Panc1 (cell line): ENCODE measurements around the gene PCGF3. TPM values are rescaled to one million over a fixed set of nuclear protein-coding genes. Genes with fewer than 3 reads are reported as not detected.
A peak's percentile ranks its signal among the peaks of the same experiment; 100 is the strongest.

Source experiments
- ATAC-seq: fragments of 200-7000 bp; cut with Tn5 transposase; 2 replicates; pipeline ENCODE4 v1.9.1; 2020; ENCODE audit warnings: mild to moderate bottlenecking, moderate library complexity
- BruUV-seq: library from RNA; stranded (reverse); fragments of 400-500 nt; replicated peaks from 2 replicates; lab custom pipeline; 2021; lab: Mats Ljungman, UMichigan
- CTCF ChIA-PET: fragments of 300-600 bp; sonication (Branson Sonifier 250); formaldehyde crosslinking; loops from one replicate; lab custom pipeline; 2022; ENCODE audit warnings: antibody characterized with exemption; lab: Charles Lee
- POLR2A ChIA-PET: fragments of 300-600 bp; sonication (Branson Sonifier 250); formaldehyde crosslinking; loops from one replicate; lab custom pipeline; 2022; ENCODE audit warnings: antibody characterized with exemption; lab: Charles Lee
- DNase-seq: peaks from one replicate; pipeline ENCODE4 v3.0.0-alpha.2; 2010; ENCODE audit warnings: low read depth, low spot score
- H3K27ac ChIP-seq: 2 replicates; pipeline ENCODE4 v1.5.1; 2011; ENCODE audit warnings: mild to moderate bottlenecking, low read length, inconsistent platforms
- H3K27me3 ChIP-seq: fragments of 200-500 bp; sonication (Bioruptor generic); 2 replicates; pipeline ENCODE4 v1.6.0; 2014; ENCODE audit warnings: low read length, inconsistent platforms; ENCODE audit not compliant: control insufficient read depth, insufficient read depth
- H3K36me3 ChIP-seq: fragments of 200-500 bp; sonication (Bioruptor generic); 2 replicates; pipeline ENCODE4 v1.5.1; 2014; ENCODE audit warnings: inconsistent platforms, mild to moderate bottlenecking, low read length, moderate library complexity; ENCODE audit not compliant: control insufficient read depth, insufficient read depth
- H3K4me1 ChIP-seq: 2 replicates; pipeline ENCODE4 v1.5.1; 2011; ENCODE audit warnings: inconsistent platforms, mild to moderate bottlenecking, low read length, moderate library complexity; ENCODE audit not compliant: control insufficient read depth, insufficient read depth
- H3K4me3 ChIP-seq, 2 experiments: 2 replicates each; pipeline ENCODE4 v1.5.1; 2011 to 2012; ENCODE audit warnings: low read depth in 2 of 2, low read length in 2 of 2, mild to moderate bottlenecking in 2 of 2, inconsistent platforms in 1 of 2, moderate library complexity in 1 of 2
- H3K9me3 ChIP-seq: fragments of 200-500 bp; sonication (Bioruptor generic); 2 replicates; pipeline ENCODE4 v1.5.1; 2014; ENCODE audit warnings: low read depth, mild to moderate bottlenecking, inconsistent platforms, low read length, moderate library complexity; ENCODE audit not compliant: control insufficient read depth, insufficient read depth
- POLR2AphosphoS5 ChIP-seq: IDR thresholded peaks from 2 replicates; pipeline ENCODE4 v1.6.1; 2012; ENCODE audit warnings: mild to moderate bottlenecking, low read depth, low read length, moderate library complexity
- SIN3A ChIP-seq: IDR thresholded peaks from 2 replicates; pipeline ENCODE4 v1.6.1; 2012; ENCODE audit warnings: low read depth, mild to moderate bottlenecking, low read length, moderate library complexity, borderline replicate concordance; ENCODE audit not compliant: insufficient read depth
- TCF7L2 ChIP-seq: IDR thresholded peaks from 2 replicates; pipeline ENCODE4 v1.6.1; 2011; ENCODE audit warnings: mild to moderate bottlenecking, low read depth, low read length, inconsistent platforms
- in situ Hi-C: cut with HindIII; loops from 2 replicates; pipeline ENCODE4 v1.10.0; 2016; ENCODE audit warnings: low sequenced_read_pairs, low pct_unique_long_range_greater_than_20kb
- intact Hi-C: fragments of 100-400 bp; cut with micrococcal nuclease; formaldehyde crosslinking; loops from one replicate; pipeline ENCODE4 v1.10.0; 2022; ENCODE audit not compliant: unreplicated experiment
- total RNA-seq: library from RNA; stranded (reverse); gene quantifications from one replicate; pipeline ENCODE4 v1.2.1, GENCODE V29; 2021; ENCODE audit not compliant: unreplicated experiment
- TF ChIP-seq, protein P1 (sequence below): fragments of 450-650 bp; IDR thresholded peaks from 2 replicates; pipeline ENCODE4 v1.5.1; 2017; ENCODE audit warnings: mild to moderate bottlenecking
- TF ChIP-seq, protein P2 (sequence below), 2 experiments: IDR thresholded peaks; 2 replicates each; pipeline ENCODE4 v1.6.1; 2011 to 2012; ENCODE audit warnings: low read depth in 2 of 2, control low read depth in 1 of 2, low read length in 1 of 2, mild to moderate bottlenecking in 1 of 2, moderate library complexity in 1 of 2; ENCODE audit not compliant: insufficient read depth in 1 of 2

The PCGF3 gene
- total RNA-seq, 1 experiment from 2014 or later: 44.6 TPM

DNA sequence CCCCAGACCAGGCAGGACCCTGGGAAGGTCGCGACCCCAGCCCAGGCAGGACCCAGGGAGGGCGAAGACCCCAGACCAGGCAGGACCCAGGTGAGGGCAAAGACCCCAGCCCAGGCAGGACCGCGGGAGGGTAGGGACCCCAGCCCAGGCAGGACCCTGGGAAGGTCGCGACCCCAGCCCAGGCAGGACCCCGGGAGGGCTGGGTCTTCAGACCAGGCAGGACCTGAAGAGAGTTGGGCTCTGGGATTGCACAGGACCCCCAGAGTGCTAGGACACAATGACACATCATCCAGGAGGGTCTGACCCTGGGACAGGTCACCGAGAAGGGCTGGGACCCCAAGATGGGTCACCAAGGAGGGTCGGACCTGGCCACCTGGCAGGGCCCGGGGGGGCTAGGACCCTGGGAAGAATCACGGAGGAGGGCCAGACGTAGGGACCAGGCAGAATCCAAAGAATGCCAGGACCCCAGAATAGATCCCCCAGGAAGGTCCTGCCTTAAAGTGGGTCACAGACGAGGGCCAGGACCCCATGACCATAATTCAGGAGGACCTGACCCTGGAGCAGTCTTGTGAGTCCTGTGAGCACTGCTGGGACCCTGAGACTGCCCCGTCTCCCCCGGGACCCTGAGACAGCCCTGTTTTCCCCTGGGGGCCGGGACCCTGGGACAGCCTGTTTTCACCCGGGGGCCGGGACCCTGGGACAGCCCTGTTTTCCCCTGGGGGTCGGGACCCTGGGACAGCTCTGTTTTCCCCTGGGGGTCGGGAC is 1.4 kb downstream of the PCGF3 start:
- TF ChIP-seq POLR2AphosphoS5 (no peak), TCF7L2 (no peak), SIN3A (no peak)
- TF ChIP-seq, protein P1, sequence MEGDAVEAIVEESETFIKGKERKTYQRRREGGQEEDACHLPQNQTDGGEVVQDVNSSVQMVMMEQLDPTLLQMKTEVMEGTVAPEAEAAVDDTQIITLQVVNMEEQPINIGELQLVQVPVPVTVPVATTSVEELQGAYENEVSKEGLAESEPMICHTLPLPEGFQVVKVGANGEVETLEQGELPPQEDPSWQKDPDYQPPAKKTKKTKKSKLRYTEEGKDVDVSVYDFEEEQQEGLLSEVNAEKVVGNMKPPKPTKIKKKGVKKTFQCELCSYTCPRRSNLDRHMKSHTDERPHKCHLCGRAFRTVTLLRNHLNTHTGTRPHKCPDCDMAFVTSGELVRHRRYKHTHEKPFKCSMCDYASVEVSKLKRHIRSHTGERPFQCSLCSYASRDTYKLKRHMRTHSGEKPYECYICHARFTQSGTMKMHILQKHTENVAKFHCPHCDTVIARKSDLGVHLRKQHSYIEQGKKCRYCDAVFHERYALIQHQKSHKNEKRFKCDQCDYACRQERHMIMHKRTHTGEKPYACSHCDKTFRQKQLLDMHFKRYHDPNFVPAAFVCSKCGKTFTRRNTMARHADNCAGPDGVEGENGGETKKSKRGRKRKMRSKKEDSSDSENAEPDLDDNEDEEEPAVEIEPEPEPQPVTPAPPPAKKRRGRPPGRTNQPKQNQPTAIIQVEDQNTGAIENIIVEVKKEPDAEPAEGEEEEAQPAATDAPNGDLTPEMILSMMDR: no peak
- TF ChIP-seq, protein P2, sequence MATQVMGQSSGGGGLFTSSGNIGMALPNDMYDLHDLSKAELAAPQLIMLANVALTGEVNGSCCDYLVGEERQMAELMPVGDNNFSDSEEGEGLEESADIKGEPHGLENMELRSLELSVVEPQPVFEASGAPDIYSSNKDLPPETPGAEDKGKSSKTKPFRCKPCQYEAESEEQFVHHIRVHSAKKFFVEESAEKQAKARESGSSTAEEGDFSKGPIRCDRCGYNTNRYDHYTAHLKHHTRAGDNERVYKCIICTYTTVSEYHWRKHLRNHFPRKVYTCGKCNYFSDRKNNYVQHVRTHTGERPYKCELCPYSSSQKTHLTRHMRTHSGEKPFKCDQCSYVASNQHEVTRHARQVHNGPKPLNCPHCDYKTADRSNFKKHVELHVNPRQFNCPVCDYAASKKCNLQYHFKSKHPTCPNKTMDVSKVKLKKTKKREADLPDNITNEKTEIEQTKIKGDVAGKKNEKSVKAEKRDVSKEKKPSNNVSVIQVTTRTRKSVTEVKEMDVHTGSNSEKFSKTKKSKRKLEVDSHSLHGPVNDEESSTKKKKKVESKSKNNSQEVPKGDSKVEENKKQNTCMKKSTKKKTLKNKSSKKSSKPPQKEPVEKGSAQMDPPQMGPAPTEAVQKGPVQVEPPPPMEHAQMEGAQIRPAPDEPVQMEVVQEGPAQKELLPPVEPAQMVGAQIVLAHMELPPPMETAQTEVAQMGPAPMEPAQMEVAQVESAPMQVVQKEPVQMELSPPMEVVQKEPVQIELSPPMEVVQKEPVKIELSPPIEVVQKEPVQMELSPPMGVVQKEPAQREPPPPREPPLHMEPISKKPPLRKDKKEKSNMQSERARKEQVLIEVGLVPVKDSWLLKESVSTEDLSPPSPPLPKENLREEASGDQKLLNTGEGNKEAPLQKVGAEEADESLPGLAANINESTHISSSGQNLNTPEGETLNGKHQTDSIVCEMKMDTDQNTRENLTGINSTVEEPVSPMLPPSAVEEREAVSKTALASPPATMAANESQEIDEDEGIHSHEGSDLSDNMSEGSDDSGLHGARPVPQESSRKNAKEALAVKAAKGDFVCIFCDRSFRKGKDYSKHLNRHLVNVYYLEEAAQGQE (IDR thresholded peaks at IDR 0.05; ENCODE audit: insufficient read depth in 1 of 2, low read depth in 2 of 2, low read length in 1 of 2): no peak
- Histone ChIP-seq H3K4me1 (peaks cover 4% of the 10 kb centered on the region; the same call in 1 of the 2 replicates), H3K4me3 (peak overlapping the region; percentile 81 to 84), H3K36me3 (peaks cover 4% of the 10 kb centered on the region; the same call in 1 of the 2 replicates), H3K27me3 (no peaks in the 10 kb centered on the region), H3K9me3 (no peaks in the 10 kb centered on the region), H3K27ac (peak overlapping the region; percentile 34; the same call in 1 of the 2 replicates)
- ChIA-PET POLR2A (no interaction called here), CTCF (no interaction called here)
- in situ Hi-C loops: no loop called here
- ATAC-seq (no peak), DNase-seq (no peak)
- BruUV-seq: no TSS peak
- intact Hi-C loops: no loop called here

DNA sequence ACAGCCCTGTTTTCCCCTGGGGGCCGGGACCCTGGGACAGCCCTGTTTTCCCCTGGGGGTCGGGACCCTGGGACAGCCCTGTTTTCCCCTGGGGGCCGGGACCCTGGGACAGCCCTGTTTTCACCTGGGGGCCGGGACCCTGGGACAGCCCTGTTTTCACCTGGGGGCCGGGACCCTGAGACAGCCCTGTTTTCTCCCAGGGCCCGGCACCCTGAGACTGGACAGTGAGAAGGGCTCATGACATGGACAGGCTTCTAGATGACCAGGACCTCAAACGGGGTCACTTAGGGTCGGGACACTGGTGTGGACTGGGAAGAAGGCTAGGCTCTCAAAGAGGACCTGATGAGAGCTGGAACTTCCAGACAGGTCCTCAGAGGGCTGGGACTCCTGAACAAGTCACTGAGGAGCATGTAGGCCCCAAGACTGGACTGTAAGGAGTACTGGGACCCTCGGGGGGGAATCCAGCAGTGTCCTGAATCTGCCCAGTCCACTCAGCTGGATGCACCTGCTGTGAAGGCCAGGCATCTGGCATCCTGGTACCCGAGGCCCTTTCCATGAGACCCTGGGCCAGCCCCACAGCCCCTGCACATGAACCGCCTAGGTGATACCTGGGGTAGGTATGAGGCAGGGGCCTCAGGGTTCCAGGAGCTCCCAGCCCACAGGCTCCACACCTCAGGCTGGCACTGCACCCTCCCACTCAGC is 2.4 kb downstream of the PCGF3 start:
- intact Hi-C loops (no loop called here), in situ Hi-C loops (no loop called here)
- H3K36me3 ChIP-seq: peaks cover 4% of the 10 kb centered on the region; the same call in 1 of the 2 replicates
- H3K4me1 ChIP-seq: peaks cover 4% of the 10 kb centered on the region; the same call in 1 of the 2 replicates
- TF ChIP-seq POLR2AphosphoS5: no peak
- TF ChIP-seq, protein P1: no peak
- no peak for TF ChIP-seq TCF7L2
- no peaks in the 10 kb centered on the region for H3K9me3 ChIP-seq
- ChIA-PET POLR2A (no interaction called here), CTCF (no interaction called here)
- no peak overlapping the region for H3K27ac ChIP-seq
- no TSS peak for BruUV-seq
- H3K27me3 ChIP-seq: no peaks in the 10 kb centered on the region
- DNase-seq: no peak
- H3K4me3 ChIP-seq: no peak overlapping the region
- no peak for ATAC-seq
